HG03575 (cell line): ENCODE data around the gene SLC49A4.

Experiments
- ATAC-seq: cut with Tn5 transposase; IDR thresholded peaks from one replicate; pipeline ENCODE4 v1.9.1; 2021; ENCODE audit not compliant: unreplicated experiment, insufficient number of reproducible peaks, low FRiP score; ENCODE audit errors: extremely low read depth

Gene SLC49A4

GRCh38 chr3:122921791-122922651 is 127.2 kb downstream of the SLC49A4 start:
- ATAC-seq, result no peak

DNA sequence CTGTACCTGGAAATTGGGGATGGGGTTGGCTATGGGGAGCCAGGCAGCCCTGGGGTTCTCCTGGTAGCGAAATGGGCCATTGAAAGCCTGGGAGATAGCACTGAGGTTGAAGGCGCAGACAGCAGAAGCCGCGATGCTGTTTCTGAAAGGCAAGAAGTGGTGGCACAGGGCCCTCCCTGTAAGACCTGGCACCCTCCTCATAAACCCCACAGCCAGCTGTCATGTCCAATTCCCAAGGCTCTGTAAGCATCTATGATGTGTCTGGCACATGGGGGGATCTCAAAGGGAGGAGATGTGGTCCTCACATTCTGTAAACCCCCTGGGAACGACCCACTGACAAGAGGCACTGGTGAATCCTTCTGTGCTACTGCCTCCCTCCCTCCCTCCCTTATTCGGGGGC is 128.7 kb downstream of the SLC49A4 start:
- no peak for ATAC-seq

GRCh38 chr3:122924056-122924455 is 129.2 kb downstream of the SLC49A4 start:
- ATAC-seq, result no peak

GRCh38 chr3:122925756-122926155 is 130.9 kb downstream of the SLC49A4 start:
- ATAC-seq, result no peak

DNA sequence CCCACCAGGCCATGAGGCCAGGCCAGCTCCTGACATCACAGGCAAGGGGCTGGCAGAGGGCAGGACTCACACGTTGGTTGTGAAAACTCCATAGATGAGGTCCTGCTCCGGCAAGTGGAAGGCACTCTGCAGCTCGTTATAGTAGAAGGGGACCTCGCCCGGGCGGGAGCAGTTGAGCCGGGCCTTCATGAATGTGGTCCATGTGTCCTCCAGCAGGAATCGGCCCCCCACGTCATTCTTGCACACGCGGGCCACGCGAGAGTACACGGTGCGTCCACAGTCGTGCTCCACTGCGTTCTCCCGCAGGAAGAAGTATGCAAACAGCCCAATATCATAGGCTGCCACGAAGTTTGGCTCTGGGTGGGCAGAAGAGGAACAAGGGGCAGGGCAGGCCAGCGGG is 131.5 kb downstream of the SLC49A4 start:
- ATAC-seq, result no peak

GRCh38 chr3:122926811-122927210 is 131.9 kb downstream of the SLC49A4 start:
- ATAC-seq, result no peak

GRCh38 chr3:122927726-122928125 is 132.9 kb downstream of the SLC49A4 start:
- ATAC-seq, result no peak

- no peak for ATAC-seq
These were observed 133.7 kb downstream of the SLC49A4 start for GRCh38 chr3:122928396-122929187.

DNA sequence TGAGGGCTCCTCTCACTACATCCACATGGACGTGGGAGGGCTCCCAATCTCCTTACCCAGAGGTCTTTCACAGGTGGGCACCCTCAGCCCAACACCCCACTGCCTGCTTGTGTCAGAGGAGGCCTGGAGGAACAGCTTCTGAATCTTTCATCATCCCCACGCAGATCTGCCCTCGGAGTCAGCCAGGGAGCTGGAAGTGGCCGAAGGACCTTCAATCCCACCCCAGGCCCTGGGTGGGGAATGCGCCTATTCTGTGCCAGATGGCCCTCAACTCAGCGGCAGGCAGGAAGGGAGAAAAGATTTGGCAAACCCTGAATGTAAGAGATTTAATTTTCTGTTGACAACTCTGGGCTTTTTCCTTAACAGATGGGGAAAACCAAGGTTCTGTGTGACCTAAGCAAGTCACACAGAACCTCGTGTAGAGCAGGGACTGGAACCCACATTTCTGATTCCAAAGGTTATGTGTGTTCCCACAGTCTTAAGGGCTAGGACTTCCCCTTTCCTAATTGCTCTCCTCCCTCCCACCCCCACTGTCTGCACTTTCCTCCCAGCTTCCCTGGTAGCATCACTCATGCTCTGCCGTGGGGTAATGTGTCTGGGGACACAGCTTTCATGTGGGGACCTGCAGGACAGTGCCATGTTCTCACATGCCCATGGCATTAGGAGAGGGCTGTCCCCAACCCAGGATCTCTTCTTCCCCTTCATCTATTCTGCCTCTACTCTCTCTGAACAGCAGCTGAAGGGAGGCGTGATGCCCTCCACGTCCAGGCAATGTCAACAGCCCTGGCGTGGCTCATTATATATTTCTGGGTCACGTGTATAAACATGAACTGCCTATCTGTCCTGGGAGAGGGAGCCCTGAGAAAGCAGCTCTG is 134.6 kb downstream of the SLC49A4 start:
- ATAC-seq, result no peak

DNA sequence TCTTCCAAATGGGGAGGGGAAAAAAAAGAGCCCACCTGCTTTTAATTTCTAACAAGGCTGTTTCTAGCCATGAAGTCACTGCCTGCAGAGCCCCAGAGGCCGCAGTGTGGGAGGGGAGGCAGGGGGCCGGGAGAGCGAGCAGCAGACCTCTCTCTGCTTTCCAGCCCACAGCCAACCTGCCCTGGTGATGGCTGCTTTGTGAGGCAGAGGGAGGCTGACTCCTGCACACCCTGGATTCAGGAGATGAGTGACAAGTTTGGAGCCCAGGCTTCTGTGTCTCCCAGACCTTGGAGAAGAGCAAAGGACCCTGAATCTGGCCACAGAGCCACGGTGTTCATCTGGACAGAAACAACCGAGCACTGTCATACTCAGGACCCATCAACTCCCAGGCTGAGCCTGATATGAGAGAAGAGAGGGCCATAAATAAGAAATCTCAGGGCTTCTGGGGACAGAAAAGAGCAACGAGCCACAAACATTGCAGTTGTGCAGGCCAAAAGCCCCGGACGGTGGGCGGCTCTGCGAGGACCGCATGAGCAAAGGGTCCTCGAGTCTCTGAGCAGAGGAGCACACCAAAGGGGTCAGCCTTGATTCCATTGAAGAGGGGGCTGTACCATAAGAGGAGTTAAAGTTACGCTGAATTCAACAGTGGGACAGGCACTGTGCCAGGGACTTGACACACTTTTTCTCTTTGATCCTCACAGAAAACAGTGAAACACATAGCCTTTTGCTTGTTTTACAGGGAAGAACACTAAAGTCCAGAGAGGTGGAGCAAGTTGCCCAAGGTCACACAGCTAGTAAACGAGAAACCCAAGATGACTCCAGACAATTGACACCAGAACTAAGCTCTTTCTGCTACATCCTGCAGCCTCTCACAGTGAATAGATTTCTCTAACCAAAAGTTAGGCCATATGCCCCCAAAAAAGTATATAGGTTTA is 135.5 kb downstream of the SLC49A4 start:
- no peak for ATAC-seq
